AG10803 (cell line): Measurements from ENCODE around the gene VPS39.
A peak's percentile ranks its signal among the peaks of the same experiment; 100 is the strongest.

Source experiments
- DNase-seq: peaks from one replicate; pipeline ENCODE4 v3.0.0; 2010; ENCODE audit warnings: low read depth
- H3K4me3 ChIP-seq: 2 replicates; pipeline ENCODE4 v1.5.1; 2011; ENCODE audit warnings: mild to moderate bottlenecking, low read length, control low read depth
- CTCF ChIP-seq: conservative IDR thresholded peaks from 2 replicates; pipeline ENCODE4 v1.5.1; 2011; ENCODE audit warnings: mild to moderate bottlenecking, low read length, control low read depth, inconsistent platforms

Gene VPS39

GRCh38 chr15:42160136-42160535, 48.0 kb downstream of the VPS39 start:
- TF ChIP-seq CTCF, result no peak
- no peak overlapping the region for H3K4me3 ChIP-seq
- no peak for DNase-seq

GRCh38 chr15:42159381-42160015, 48.6 kb downstream of the VPS39 start:
- no peak overlapping the region for H3K4me3 ChIP-seq
- no peak for TF ChIP-seq CTCF
- no peak for DNase-seq

GRCh38 chr15:42158941-42159340, 49.2 kb downstream of the VPS39 start:
- no peak for TF ChIP-seq CTCF
- no peak for DNase-seq
- H3K4me3 ChIP-seq, result no peak overlapping the region

GRCh38 chr15:42157981-42158765, 49.9 kb downstream of the VPS39 start:
- peak; percentile 68 for DNase-seq
- H3K4me3 ChIP-seq, result no peak overlapping the region
- no peak for TF ChIP-seq CTCF

DNA sequence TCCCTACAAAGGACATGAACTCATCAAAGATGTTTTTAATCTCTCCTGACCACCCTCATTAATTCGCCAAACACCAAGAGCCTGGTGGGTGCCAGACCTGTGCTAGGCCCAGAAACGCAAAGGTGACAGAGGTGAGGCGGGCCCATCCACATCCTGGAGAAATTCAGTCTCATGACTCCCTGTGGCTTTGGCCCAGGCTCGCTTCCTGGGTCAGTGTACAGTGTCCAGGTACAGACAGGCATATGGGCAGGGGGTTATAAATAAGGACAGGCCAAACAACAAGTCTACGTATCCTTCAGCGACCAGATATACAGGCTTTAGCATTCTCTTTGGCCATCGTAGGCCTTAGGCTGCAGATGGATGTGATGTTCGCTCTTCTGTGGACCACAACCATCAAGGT, 50.7 kb downstream of the VPS39 start:
- no peak for TF ChIP-seq CTCF
- H3K4me3 ChIP-seq, result no peak overlapping the region
- no peak for DNase-seq

DNA sequence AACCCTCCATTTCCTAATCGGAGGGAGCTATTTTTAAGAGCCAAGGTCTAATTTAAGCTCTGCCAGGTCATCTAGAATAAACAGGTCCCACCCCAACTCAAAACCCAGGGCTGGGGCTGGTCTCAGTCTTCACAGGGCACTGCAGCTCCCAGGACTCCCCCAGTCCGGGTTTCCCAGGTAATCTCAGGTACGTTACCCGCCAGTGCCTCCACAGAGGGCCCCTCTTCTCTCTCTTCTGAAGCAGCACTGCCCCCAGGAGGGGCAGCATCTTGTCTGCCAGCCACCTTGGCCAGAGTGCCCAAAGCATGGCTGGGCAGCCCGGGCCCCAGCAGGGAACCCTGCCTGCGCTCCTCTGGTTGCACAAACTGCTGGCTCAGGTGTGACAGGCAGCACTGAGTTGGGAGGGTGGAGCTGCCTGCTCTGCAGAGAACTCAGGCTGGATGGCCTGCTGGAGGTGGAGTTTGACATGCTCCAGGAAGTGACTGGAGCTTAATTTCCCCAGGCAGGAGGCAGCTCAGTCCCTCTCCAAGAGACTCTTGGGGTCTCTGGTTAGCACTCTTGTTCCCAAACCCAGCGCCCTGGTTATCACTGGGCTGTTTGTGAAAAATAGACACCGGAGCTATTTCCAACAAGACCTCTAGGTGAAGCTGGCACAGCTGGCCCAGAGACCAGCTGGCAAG, 51.7 kb downstream of the VPS39 start, which contains the start of gene PLA2G4F:
TSS of gene PLA2G4F (minus strand) at position 394 of the 680 bp plus-strand sequence. CDS start at position 307, 87 bp downstream.
- TF ChIP-seq CTCF, result no peak
- H3K4me3 ChIP-seq, result no peak within 1 kb of the TSS
- no peak for DNase-seq
